Activated CD4-positive, alpha-beta T cell treated with anti-CD3 and anti-CD28 coated beads, Interleukin-2, amount 50 U/mL, for 16 hours (primary cell): ENCODE measurements around the gene EPS8L1.
"Not testable (repeated sequence)": the region's sequence is repeated elsewhere in the genome, so short reads cannot be mapped to it uniquely, and the experiment has no call there.

ENCODE experiments used
- DNase-seq: peaks from one replicate; pipeline ENCODE4 v3.0.0-alpha.2; 2020

The EPS8L1 gene

GRCh38 chr19:55075371-55075998, at the start of gene EPS8L1:
EPS8L1 (plus strand) TSS chr19:55075869; CDS start chr19:55076445, 576 bp downstream.
- DNase-seq, result no peak

GRCh38 chr19:55027140-55027471, 48.6 kb upstream of the EPS8L1 start:
- DNase-seq, result not testable (repeated sequence)

- no peak for DNase-seq
Observed at GRCh38 chr19:55027472-55028337, 48.0 kb upstream of the EPS8L1 start.

GRCh38 chr19:55028757-55029156, 46.9 kb upstream of the EPS8L1 start:
- no peak for DNase-seq

GRCh38 chr19:55031178-55031577, 44.5 kb upstream of the EPS8L1 start:
- DNase-seq, result no peak

- no peak for DNase-seq
Observed at GRCh38 chr19:55032170-55032800, 43.4 kb upstream of the EPS8L1 start.

- DNase-seq, result not testable (repeated sequence)
Observed at GRCh38 chr19:55032976-55033643, 42.6 kb upstream of the EPS8L1 start.

- no peak for DNase-seq
Observed at GRCh38 chr19:55034751-55035150, 40.9 kb upstream of the EPS8L1 start.

GRCh38 chr19:55036058-55036457, 39.6 kb upstream of the EPS8L1 start:
- no peak for DNase-seq

- not testable (repeated sequence) for DNase-seq
Observed at GRCh38 chr19:55037603-55038002, 38.1 kb upstream of the EPS8L1 start.

- DNase-seq, result not testable (repeated sequence)
Observed at GRCh38 chr19:55040654-55041053, 35.0 kb upstream of the EPS8L1 start.

GRCh38 chr19:55041244-55041626, 34.4 kb upstream of the EPS8L1 start:
- no peak for DNase-seq

GRCh38 chr19:55041627-55042343, 33.9 kb upstream of the EPS8L1 start:
- DNase-seq, result peak; percentile 42

GRCh38 chr19:55042344-55042678, 33.4 kb upstream of the EPS8L1 start:
- no peak for DNase-seq

- no peak for DNase-seq
Observed at GRCh38 chr19:55042688-55043087, 33.0 kb upstream of the EPS8L1 start.

GRCh38 chr19:55044286-55044685, 31.4 kb upstream of the EPS8L1 start:
- no peak for DNase-seq

- no peak for DNase-seq
Observed at GRCh38 chr19:55044771-55045716, 30.6 kb upstream of the EPS8L1 start.

- no peak for DNase-seq
Observed at GRCh38 chr19:55046975-55047622, 28.6 kb upstream of the EPS8L1 start.

- DNase-seq, result no peak
Observed at GRCh38 chr19:55047951-55048350, 27.7 kb upstream of the EPS8L1 start.

GRCh38 chr19:55048446-55048845, 27.2 kb upstream of the EPS8L1 start:
- no peak for DNase-seq
